SIG-M5 (cell line): Measurements from ENCODE around the gene HCFC1.

Experiments
- DNase-seq: peaks from one replicate; lab custom pipeline; 2025; lab: John Stamatoyannopoulos, UW

The HCFC1 gene

GRCh38 chrX:153957224-153957623, 14.4 kb downstream of the HCFC1 start:
- no peak for DNase-seq

- DNase-seq: no peak
Measured at GRCh38 chrX:153956044-153956907, 15.3 kb downstream of the HCFC1 start.

GRCh38 chrX:153955228-153955732, 16.3 kb downstream of the HCFC1 start:
- DNase-seq: no peak

- DNase-seq: no peak
Measured at GRCh38 chrX:153954558-153955227, 16.9 kb downstream of the HCFC1 start.

GRCh38 chrX:153953892-153954557, 17.6 kb downstream of the HCFC1 start:
- no peak for DNase-seq

- no peak for DNase-seq
Measured at GRCh38 chrX:153953342-153953830, 18.2 kb downstream of the HCFC1 start.

- DNase-seq: no peak
Measured at GRCh38 chrX:153952373-153953026, 19.1 kb downstream of the HCFC1 start.

GRCh38 chrX:153951683-153952372, 19.8 kb downstream of the HCFC1 start:
- no peak for DNase-seq

- no peak for DNase-seq
Measured at GRCh38 chrX:153950127-153950526, 21.5 kb downstream of the HCFC1 start.

GRCh38 chrX:153948847-153949805, 22.5 kb downstream of the HCFC1 start:
- DNase-seq: no peak

GRCh38 chrX:153948002-153948466, 23.6 kb downstream of the HCFC1 start:
- DNase-seq: no peak

GRCh38 chrX:153947009-153947769, 24.4 kb downstream of the HCFC1 start:
- DNase-seq: no peak

GRCh38 chrX:153945956-153946943, 25.4 kb downstream of the HCFC1 start:
- DNase-seq: no peak

- DNase-seq: no peak
Measured at GRCh38 chrX:153944800-153945150, 26.8 kb downstream of the HCFC1 start.

- DNase-seq: no peak
Measured at GRCh38 chrX:153944140-153944799, 27.3 kb downstream of the HCFC1 start, which contains the start of gene RENBP. Gene RENBP (minus strand): TSS chrX:153944643. CDS start chrX:153944610, 33 bp downstream.

GRCh38 chrX:153941336-153942252, 30.0 kb downstream of the HCFC1 start:
- DNase-seq: no peak
